ENCODE data around the gene TEX36.

The TEX36 gene

GRCh38 chr10:125639846-125640245 lies 43.1 kb downstream of the TEX36 start:
- no peak for TF ChIP-seq CTCF (IDR thresholded peaks at IDR 0.05; ENCODE audit: low read depth, low read length)
- no peak for DNase-seq (ENCODE audit: extremely low read depth, low read depth)

GRCh38 chr10:125638555-125638954 lies 44.4 kb downstream of the TEX36 start:
- no peak for TF ChIP-seq CTCF (IDR thresholded peaks at IDR 0.05; ENCODE audit: low read depth, low read length)
- DNase-seq (ENCODE audit: extremely low read depth, low read depth), result no peak

DNA sequence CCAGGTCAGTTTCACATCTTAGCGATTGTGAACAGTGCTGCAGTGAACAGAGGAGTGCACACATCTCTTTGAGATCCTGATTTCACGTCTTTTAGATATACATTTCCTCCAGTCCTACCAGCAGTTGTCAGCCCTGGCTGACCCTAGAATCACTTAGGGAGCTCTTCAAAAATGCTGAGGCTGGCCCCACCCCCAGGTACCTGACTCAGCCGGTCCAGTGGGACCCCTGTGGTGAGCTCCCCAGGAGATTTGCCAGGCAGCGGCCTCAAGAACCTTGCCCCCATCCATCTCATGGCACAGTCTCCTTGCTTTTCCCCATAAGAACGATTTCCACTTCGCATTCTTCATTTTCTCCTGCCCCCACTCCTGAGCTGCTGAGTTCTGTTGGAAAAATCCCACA lies 45.5 kb downstream of the TEX36 start:
- no peak for DNase-seq (ENCODE audit: extremely low read depth, low read depth)

DNA sequence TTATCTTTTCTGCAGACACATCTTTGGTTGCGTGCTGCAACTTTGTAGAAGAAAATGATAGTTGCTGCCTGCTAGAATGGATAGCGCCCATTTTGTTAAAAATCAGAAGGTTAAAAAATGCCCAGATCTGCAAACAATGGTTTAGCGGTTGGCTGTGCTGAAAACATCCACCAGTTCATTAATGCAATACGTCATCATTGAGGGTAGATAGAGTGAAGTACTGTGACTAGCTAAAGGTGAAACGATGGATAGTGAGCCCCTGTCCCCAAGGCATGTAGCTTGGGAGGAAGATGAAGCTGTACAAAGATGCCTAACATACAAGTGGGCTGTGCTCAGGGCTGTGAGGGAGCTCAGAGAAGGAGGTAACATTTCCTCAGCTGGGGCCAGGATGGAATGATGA lies 48.4 kb downstream of the TEX36 start:
- TF ChIP-seq CTCF (IDR thresholded peaks at IDR 0.05; ENCODE audit: low read depth, low read length), result no peak
- no peak for DNase-seq (ENCODE audit: extremely low read depth, low read depth)

More for the DNA sequence above, 45.5 kb downstream of the TEX36 start:
- TF ChIP-seq CTCF (IDR thresholded peaks at IDR 0.05; ENCODE audit: low read depth, low read length), result no peak

GRCh38 chr10:125633517-125633999 lies 49.4 kb downstream of the TEX36 start:
- DNase-seq (ENCODE audit: extremely low read depth, low read depth), result no peak
- no peak for TF ChIP-seq CTCF (IDR thresholded peaks at IDR 0.05; ENCODE audit: low read depth, low read length)

GRCh38 chr10:125631806-125632205 lies 51.2 kb downstream of the TEX36 start:
- no peak for DNase-seq (ENCODE audit: extremely low read depth, low read depth)

More at GRCh38 chr10:125631806-125632205, 51.2 kb downstream of the TEX36 start:
- no peak for TF ChIP-seq CTCF (IDR thresholded peaks at IDR 0.05; ENCODE audit: low read depth, low read length)

All from AG09319 (cell line).